Chondrocyte (in vitro differentiated cells): ENCODE data around the gene PTGER2. TPM values are rescaled to one million over a fixed set of nuclear protein-coding genes. Genes with fewer than 3 reads are reported as not detected.

ENCODE experiments used
- DNase-seq: peaks from one replicate; pipeline ENCODE4 v3.0.0; 2021; ENCODE audit warnings: mixed read lengths, low spot score
- H3K27ac Mint-ChIP-seq: one replicate; pipeline ENCODE4 v1.8.0; 2021; ENCODE audit warnings: mild to moderate bottlenecking, moderate library complexity, mixed read lengths; ENCODE audit not compliant: unreplicated experiment
- H3K27me3 Mint-ChIP-seq: 2 replicates; pipeline ENCODE4 v1.8.0; 2021; ENCODE audit warnings: low read depth, mixed read lengths
- H3K36me3 Mint-ChIP-seq: 2 replicates; pipeline ENCODE4 v1.8.0; 2021; ENCODE audit warnings: low read depth, mixed read lengths
- H3K4me1 Mint-ChIP-seq: 2 replicates; pipeline ENCODE4 v1.8.0; 2021; ENCODE audit warnings: low read depth, mild to moderate bottlenecking, mixed read lengths
- H3K4me3 Mint-ChIP-seq: one replicate; pipeline ENCODE4 v1.8.0; 2021; ENCODE audit warnings: mild to moderate bottlenecking, moderate library complexity, mixed read lengths; ENCODE audit not compliant: unreplicated experiment
- H3K9me3 Mint-ChIP-seq: 2 replicates; pipeline ENCODE4 v1.8.0; 2021; ENCODE audit warnings: low read depth, mixed read lengths
- long read RNA-seq: library from polyadenylated mRNA; stranded (forward); transcript quantifications from one replicate; pipeline ENCODE4 v2.0.0, GENCODE V29; 2021
- total RNA-seq: library from RNA; stranded (reverse); gene quantifications from 3 replicates; pipeline ENCODE4 v1.2.1, GENCODE V29; 2021
- TF ChIP-seq, protein P1 (sequence below): fragments of 200-600 bp; sonication (generic); IDR thresholded peaks from 2 replicates; pipeline ENCODE4 v1.5.0; 2021; ENCODE audit warnings: antibody characterized with exemption, mild to moderate bottlenecking, moderate library complexity

The PTGER2 gene, protein sequence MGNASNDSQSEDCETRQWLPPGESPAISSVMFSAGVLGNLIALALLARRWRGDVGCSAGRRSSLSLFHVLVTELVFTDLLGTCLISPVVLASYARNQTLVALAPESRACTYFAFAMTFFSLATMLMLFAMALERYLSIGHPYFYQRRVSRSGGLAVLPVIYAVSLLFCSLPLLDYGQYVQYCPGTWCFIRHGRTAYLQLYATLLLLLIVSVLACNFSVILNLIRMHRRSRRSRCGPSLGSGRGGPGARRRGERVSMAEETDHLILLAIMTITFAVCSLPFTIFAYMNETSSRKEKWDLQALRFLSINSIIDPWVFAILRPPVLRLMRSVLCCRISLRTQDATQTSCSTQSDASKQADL
- total RNA-seq, result 1.7 to 3.8 TPM (median 2.5 TPM) in 3 replicates
- long read RNA-seq, transcript PTGER2-201 (2 exons, 2,383 nt), result major isoform, 8 of 9 reads
- long read RNA-seq, partial matches to known transcripts, result 0 of 9 reads
- long read RNA-seq, other reads (novel, unspliced or antisense), result 0 of 9 reads

DNA sequence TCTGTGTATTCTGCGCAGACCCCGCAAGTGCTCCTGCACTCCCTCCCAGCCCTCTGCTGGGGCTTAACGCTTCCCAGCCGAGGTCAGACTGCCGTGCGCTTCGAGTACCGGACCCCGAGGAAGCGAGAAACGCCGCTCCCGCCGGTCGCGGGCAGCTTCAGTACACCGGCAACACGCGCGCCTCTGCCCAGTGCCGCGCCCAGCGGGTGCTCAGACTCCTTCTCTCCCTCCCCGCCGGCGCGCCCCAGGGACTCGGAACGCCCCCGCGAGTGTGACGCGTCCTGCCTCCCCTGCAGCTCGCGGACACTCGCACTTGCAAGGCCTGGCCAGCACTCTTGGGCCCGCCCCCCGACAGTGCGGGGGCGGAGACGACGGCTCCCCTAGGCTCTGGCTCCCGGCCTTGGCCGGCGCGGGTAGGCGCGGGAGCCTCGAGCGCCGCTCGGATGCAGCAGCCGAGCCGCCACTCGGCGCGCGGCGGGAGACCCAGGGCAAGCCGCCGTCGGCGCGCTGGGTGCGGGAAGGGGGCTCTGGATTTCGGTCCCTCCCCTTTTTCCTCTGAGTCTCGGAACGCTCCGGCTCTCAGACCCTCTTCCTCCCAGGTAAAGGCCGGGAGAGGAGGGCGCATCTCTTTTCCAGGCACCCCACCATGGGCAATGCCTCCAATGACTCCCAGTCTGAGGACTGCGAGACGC lies at the start of gene PTGER2:
Gene PTGER2, plus strand, starts transcription at position 410 of the 692 bp plus-strand sequence. Its CDS starts 237 bp downstream, at position 647.
- no peaks in the 10 kb centered on the region for H3K36me3 Mint-ChIP-seq
- H3K4me1 Mint-ChIP-seq, result peaks cover 32% of the 10 kb centered on the region
- no peak for DNase-seq
- peak within 1 kb of the TSS; percentile 88 for H3K4me3 Mint-ChIP-seq
- peak within 1 kb of the TSS; percentile 71 for H3K27ac Mint-ChIP-seq
- peaks cover 3% of the 10 kb centered on the region for H3K27me3 Mint-ChIP-seq
- H3K9me3 Mint-ChIP-seq, result no peaks in the 10 kb centered on the region
- TF ChIP-seq, protein P1, sequence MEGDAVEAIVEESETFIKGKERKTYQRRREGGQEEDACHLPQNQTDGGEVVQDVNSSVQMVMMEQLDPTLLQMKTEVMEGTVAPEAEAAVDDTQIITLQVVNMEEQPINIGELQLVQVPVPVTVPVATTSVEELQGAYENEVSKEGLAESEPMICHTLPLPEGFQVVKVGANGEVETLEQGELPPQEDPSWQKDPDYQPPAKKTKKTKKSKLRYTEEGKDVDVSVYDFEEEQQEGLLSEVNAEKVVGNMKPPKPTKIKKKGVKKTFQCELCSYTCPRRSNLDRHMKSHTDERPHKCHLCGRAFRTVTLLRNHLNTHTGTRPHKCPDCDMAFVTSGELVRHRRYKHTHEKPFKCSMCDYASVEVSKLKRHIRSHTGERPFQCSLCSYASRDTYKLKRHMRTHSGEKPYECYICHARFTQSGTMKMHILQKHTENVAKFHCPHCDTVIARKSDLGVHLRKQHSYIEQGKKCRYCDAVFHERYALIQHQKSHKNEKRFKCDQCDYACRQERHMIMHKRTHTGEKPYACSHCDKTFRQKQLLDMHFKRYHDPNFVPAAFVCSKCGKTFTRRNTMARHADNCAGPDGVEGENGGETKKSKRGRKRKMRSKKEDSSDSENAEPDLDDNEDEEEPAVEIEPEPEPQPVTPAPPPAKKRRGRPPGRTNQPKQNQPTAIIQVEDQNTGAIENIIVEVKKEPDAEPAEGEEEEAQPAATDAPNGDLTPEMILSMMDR, result no peak

GRCh38 chr14:52265253-52265652 lies 48.9 kb upstream of the PTGER2 start:
- H3K27me3 Mint-ChIP-seq, result peaks cover 30% of the 10 kb centered on the region
- DNase-seq, result no peak
- peaks cover 35% of the 10 kb centered on the region for H3K4me1 Mint-ChIP-seq
- no peak overlapping the region for H3K4me3 Mint-ChIP-seq
- peaks cover 2% of the 10 kb centered on the region for H3K36me3 Mint-ChIP-seq
- H3K9me3 Mint-ChIP-seq, result peaks cover 2% of the 10 kb centered on the region
- H3K27ac Mint-ChIP-seq, result no peak overlapping the region
- TF ChIP-seq, protein P1, result no peak

DNA sequence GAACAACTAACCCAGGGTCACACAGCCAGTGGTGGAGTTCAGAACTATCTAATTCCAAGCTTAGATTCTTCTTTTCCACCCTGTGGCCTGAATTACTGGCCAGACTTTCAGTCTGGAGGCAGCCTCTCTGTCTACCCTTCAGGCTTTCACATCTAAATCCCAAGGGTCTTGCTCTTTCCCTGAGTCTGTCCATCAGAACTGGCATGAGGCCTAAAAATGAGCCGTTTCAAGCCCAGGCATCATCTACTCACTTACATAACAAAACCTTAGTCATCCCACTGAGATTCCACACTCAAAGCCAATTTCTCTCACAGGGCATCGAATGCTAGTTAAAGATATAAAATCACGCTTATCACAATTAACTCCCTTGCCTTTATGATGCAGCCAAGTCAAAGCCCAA lies 47.9 kb upstream of the PTGER2 start:
- H3K4me3 Mint-ChIP-seq, result no peak overlapping the region
- no peak overlapping the region for H3K27ac Mint-ChIP-seq
- DNase-seq, result no peak
- H3K27me3 Mint-ChIP-seq, result peaks cover 31% of the 10 kb centered on the region
- peaks cover 2% of the 10 kb centered on the region for H3K36me3 Mint-ChIP-seq
- peaks cover 1% of the 10 kb centered on the region for H3K9me3 Mint-ChIP-seq
- peaks cover 35% of the 10 kb centered on the region for H3K4me1 Mint-ChIP-seq
- TF ChIP-seq, protein P1, result no peak

DNA sequence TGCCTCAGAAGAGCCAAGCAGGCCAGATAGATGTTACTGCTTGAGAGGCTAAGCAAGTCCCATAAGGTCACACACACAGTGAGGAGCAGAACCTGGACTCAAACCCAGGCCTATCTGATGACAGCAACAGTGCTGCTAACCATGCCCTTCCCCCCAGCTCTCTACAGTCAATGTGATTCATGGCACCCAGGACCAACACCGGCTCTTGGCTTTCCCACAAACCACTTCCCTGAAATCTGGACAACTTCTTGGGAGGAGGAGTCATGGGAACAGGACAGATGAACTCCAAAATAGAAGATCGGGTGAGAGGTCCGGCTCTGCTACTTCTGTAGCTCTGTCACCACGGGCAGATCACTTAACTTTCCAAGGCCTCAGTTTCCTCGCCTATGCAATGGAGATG lies 47.3 kb upstream of the PTGER2 start:
- TF ChIP-seq, protein P1, result no peak
- Mint-ChIP-seq H3K9me3 (no peaks in the 10 kb centered on the region), H3K27ac (no peak overlapping the region), H3K36me3 (peaks cover 2% of the 10 kb centered on the region), H3K4me3 (peak overlapping the region; percentile 77), H3K27me3 (peaks cover 35% of the 10 kb centered on the region), H3K4me1 (peaks cover 35% of the 10 kb centered on the region)
- no peak for DNase-seq

- DNase-seq, result no peak
- peaks cover 35% of the 10 kb centered on the region for H3K27me3 Mint-ChIP-seq
- TF ChIP-seq, protein P1, result no peak
These were observed 46.4 kb upstream of the PTGER2 start, which contains the start of gene PTGDR for GRCh38 chr14:52267501-52268278. PTGDR (plus strand) TSS chr14:52267698; CDS start chr14:52267815, 117 bp downstream.

More at GRCh38 chr14:52267501-52268278, 46.4 kb upstream of the PTGER2 start, which contains the start of gene PTGDR:
- peaks cover 35% of the 10 kb centered on the region for H3K4me1 Mint-ChIP-seq
- H3K9me3 Mint-ChIP-seq, result no peaks in the 10 kb centered on the region
- H3K36me3 Mint-ChIP-seq, result peaks cover 2% of the 10 kb centered on the region
- peak within 1 kb of the TSS; percentile 62 for H3K27ac Mint-ChIP-seq
- H3K4me3 Mint-ChIP-seq, result peak within 1 kb of the TSS; percentile 77
